MM.1S (cell line): Measurements from ENCODE around the gene RPP40.

Source experiments
- DNase-seq: peaks from one replicate; pipeline ENCODE4 v3.0.0-alpha.2; 2015
- H2AFZ ChIP-seq: fragments of 300-600 bp; sonication (generic); 2 replicates; pipeline ENCODE4 v1.6.0; 2016; ENCODE audit warnings: antibody characterized with exemption, low read length
- H3F3A ChIP-seq: fragments of 300-600 bp; sonication (generic); 2 replicates; pipeline ENCODE4 v1.6.1; 2016; ENCODE audit warnings: mild to moderate bottlenecking, antibody characterized with exemption, low read length, moderate library complexity, mixed read lengths; ENCODE audit not compliant: insufficient read depth
- H3K27ac ChIP-seq: fragments of 300-600 bp; sonication (generic); 2 replicates; pipeline ENCODE4 v1.5.1; 2016; ENCODE audit warnings: mild to moderate bottlenecking, low read length
- H3K27me3 ChIP-seq: fragments of 300-600 bp; sonication (generic); replicated peaks from 2 replicates; pipeline ENCODE4 v1.6.0; 2016; ENCODE audit warnings: low read length; ENCODE audit not compliant: insufficient read depth
- H3K36me3 ChIP-seq: fragments of 300-600 bp; sonication (generic); replicated peaks from 2 replicates; pipeline ENCODE4 v1.6.1; 2016; ENCODE audit warnings: mild to moderate bottlenecking, low read length, mixed read lengths; ENCODE audit not compliant: insufficient read depth
- H3K4me1 ChIP-seq: fragments of 300-600 bp; sonication (generic); 2 replicates; pipeline ENCODE4 v1.6.1; 2016; ENCODE audit warnings: low read length, mixed read lengths
- H3K4me2 ChIP-seq: fragments of 300-600 bp; sonication (generic); 2 replicates; pipeline ENCODE4 v1.6.0; 2016; ENCODE audit warnings: low read depth, low read length
- H3K4me3 ChIP-seq: fragments of 300-600 bp; sonication (generic); 2 replicates; pipeline ENCODE4 v1.5.1; 2016; ENCODE audit warnings: low read length, mixed read lengths
- H3K79me2 ChIP-seq: fragments of 300-600 bp; sonication (generic); 2 replicates; pipeline ENCODE4 v1.6.1; 2016; ENCODE audit warnings: mixed run types, low read length, mixed read lengths
- H3K9ac ChIP-seq: fragments of 300-600 bp; sonication (generic); 2 replicates; pipeline ENCODE4 v1.6.1; 2016; ENCODE audit warnings: low read length, mixed read lengths
- H3K9me2 ChIP-seq: fragments of 300-600 bp; sonication (generic); replicated peaks from 2 replicates; pipeline ENCODE4 v1.6.1; 2016; ENCODE audit warnings: mild to moderate bottlenecking, low read length, mixed read lengths; ENCODE audit not compliant: insufficient read depth
- H3K9me3 ChIP-seq: fragments of 300-600 bp; sonication (generic); replicated peaks from 2 replicates; pipeline ENCODE4 v1.6.1; 2016; ENCODE audit warnings: mild to moderate bottlenecking, low read length, mixed read lengths; ENCODE audit not compliant: insufficient read depth
- H4K20me1 ChIP-seq: fragments of 300-600 bp; sonication (generic); 2 replicates; pipeline ENCODE4 v1.6.1; 2016; ENCODE audit warnings: mild to moderate bottlenecking, low read length, moderate library complexity, mixed read lengths; ENCODE audit not compliant: insufficient read depth
- EZH2 ChIP-seq: fragments of 300-600 bp; sonication (generic); optimal IDR thresholded peaks from 2 replicates; pipeline ENCODE3; 2017; ENCODE audit warnings: low read depth, mild to moderate bottlenecking, antibody characterized with exemption, low read length, mixed read lengths
- EZH2phosphoT487 ChIP-seq: fragments of 300-600 bp; sonication (generic); IDR thresholded peaks from 2 replicates; pipeline ENCODE4 v1.6.1; 2018; ENCODE audit warnings: antibody characterized with exemption, low read length
- TF ChIP-seq, protein P1 (sequence below): fragments of 300-600 bp; sonication (generic); IDR thresholded peaks from 2 replicates; pipeline ENCODE4 v1.5.1; 2016; ENCODE audit warnings: antibody characterized with exemption, low read length, mixed read lengths

The RPP40 gene, protein sequence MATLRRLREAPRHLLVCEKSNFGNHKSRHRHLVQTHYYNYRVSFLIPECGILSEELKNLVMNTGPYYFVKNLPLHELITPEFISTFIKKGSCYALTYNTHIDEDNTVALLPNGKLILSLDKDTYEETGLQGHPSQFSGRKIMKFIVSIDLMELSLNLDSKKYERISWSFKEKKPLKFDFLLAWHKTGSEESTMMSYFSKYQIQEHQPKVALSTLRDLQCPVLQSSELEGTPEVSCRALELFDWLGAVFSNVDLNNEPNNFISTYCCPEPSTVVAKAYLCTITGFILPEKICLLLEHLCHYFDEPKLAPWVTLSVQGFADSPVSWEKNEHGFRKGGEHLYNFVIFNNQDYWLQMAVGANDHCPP

DNA sequence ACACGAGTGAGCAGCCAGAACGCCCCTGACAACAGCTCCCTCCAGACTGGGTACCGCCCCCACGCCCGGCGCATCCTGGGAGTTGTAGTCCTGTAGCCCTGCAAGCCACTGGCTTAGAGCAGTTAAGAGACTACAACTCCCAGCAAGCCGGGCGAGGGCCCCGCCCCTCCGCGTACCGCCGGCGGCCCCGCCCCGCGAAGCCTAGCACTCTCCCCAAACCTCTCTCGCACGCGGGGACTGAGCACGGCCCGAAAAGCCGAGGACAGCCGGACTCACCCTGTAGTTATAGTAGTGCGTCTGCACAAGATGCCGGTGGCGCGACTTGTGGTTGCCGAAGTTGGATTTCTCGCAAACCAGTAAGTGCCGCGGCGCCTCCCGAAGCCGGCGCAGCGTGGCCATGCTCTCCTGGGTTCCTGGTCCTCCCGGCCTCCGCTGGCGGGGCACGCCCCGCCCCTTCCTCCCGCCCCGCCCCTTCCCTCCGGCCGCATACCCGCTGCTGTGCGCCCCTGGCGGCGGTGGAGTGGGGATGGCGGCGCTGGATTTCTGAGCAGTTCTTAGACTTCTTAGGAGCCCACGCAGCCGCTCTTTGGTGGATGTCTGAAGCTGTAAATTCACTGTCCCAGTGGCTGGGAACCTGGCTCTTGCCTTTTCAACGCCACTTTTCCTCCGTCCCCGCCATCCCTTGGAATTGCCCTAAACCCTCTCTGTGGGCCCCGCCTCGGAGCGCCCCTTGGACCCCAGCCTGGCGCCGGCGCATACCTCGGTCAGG is at the start of gene RPP40:
RPP40 (minus strand) TSS at position 434 of the 769 bp plus-strand sequence; CDS start at position 399, 35 bp downstream.
- H3K79me2 ChIP-seq, result peaks cover 17% of the 10 kb centered on the region
- peak within 1 kb of the TSS; percentile 70 for H3K9ac ChIP-seq
- H3K4me3 ChIP-seq, result peak within 1 kb of the TSS; percentile 77
- H3K36me3 ChIP-seq, result peaks cover 8% of the 10 kb centered on the region; the same call in 1 of the 2 replicates
- peak; percentile 96 for DNase-seq
- TF ChIP-seq, protein P1, sequence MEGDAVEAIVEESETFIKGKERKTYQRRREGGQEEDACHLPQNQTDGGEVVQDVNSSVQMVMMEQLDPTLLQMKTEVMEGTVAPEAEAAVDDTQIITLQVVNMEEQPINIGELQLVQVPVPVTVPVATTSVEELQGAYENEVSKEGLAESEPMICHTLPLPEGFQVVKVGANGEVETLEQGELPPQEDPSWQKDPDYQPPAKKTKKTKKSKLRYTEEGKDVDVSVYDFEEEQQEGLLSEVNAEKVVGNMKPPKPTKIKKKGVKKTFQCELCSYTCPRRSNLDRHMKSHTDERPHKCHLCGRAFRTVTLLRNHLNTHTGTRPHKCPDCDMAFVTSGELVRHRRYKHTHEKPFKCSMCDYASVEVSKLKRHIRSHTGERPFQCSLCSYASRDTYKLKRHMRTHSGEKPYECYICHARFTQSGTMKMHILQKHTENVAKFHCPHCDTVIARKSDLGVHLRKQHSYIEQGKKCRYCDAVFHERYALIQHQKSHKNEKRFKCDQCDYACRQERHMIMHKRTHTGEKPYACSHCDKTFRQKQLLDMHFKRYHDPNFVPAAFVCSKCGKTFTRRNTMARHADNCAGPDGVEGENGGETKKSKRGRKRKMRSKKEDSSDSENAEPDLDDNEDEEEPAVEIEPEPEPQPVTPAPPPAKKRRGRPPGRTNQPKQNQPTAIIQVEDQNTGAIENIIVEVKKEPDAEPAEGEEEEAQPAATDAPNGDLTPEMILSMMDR, result peak; percentile 78
- no peak for TF ChIP-seq EZH2
- no peaks in the 10 kb centered on the region for H3F3A ChIP-seq
- H3K9me3 ChIP-seq, result no peaks in the 10 kb centered on the region
- no peaks in the 10 kb centered on the region for H3K9me2 ChIP-seq
- H3K27ac ChIP-seq, result peak within 1 kb of the TSS; percentile 47
- H3K4me1 ChIP-seq, result 0 out of 2 replicates have a peak, but pooled peaks cover 4% of the 10 kb centered on the region
- no peaks in the 10 kb centered on the region for H4K20me1 ChIP-seq
- H2AFZ ChIP-seq, result peak within 1 kb of the TSS; percentile 89
- H3K27me3 ChIP-seq, result no peaks in the 10 kb centered on the region
- H3K4me2 ChIP-seq, result peak within 1 kb of the TSS; percentile 93

DNA sequence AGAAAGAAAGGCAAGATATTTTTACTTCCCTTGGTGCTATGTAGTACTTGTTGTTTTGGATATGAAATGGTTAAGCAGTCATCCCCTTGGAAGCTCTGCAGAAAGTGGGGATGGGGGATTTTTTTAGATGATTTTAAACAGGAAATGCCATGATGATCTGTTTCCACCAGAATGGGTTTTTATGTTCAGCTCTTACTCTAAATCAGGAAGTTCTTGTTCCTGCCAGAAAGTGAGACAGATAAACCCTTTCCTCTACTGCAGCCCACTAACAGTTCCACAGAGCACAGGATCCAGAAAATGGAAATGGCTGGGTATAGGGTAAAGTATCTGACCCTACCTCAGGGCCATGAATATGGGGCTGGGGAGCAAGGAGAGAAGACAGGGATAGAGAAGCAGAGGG is 49.2 kb upstream of the RPP40 start:
- Histone ChIP-seq H3K36me3 (no peaks in the 10 kb centered on the region), H3F3A (peaks cover 19% of the 10 kb centered on the region), H4K20me1 (no peaks in the 10 kb centered on the region), H3K9me3 (no peaks in the 10 kb centered on the region), H3K79me2 (no peaks in the 10 kb centered on the region), H3K4me3 (peak overlapping the region; percentile 43), H2AFZ (0 out of 2 replicates have a peak overlapping the region, but pooled peaks have one; percentile 22), H3K27me3 (no peaks in the 10 kb centered on the region), H3K9ac (peak overlapping the region; percentile 39; the same call in 1 of the 2 replicates), H3K27ac (peak overlapping the region; percentile 91), H3K9me2 (no peaks in the 10 kb centered on the region), H3K4me2 (peak overlapping the region; percentile 66), H3K4me1 (peaks cover 42% of the 10 kb centered on the region)
- DNase-seq, result peak; percentile 21
- TF ChIP-seq EZH2phosphoT487 (no peak), EZH2 (no peak)
- TF ChIP-seq, protein P1, result no peak

DNA sequence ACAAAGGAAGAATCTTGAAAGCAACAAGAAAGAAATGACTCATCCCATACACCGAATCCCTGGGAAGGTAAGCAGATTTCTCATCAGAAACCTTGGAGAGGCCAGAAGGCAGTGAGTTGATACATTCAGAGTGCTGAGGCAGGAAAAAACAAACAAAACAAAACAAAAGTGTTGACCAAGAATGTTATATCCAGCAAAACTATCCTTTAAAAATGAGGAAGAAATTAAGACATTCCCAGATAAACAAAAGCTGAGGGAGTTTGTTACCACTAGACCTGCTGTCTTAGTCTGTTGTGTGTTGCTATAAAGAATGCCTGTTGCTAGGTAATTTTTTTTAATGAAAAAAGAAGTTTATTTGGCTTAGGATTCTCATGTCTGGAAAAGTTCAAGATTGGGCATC is 47.6 kb upstream of the RPP40 start:
- no peak overlapping the region for H3K4me3 ChIP-seq

More for the DNA sequence above, 47.6 kb upstream of the RPP40 start:
- Histone ChIP-seq H3K4me2 (no peak overlapping the region), H3K9ac (no peak overlapping the region), H3K9me3 (no peaks in the 10 kb centered on the region), H3K9me2 (no peaks in the 10 kb centered on the region), H3K27me3 (no peaks in the 10 kb centered on the region), H3K36me3 (no peaks in the 10 kb centered on the region), H3F3A (peaks cover 19% of the 10 kb centered on the region), H3K27ac (no peak overlapping the region), H3K79me2 (no peaks in the 10 kb centered on the region), H4K20me1 (no peaks in the 10 kb centered on the region), H2AFZ (no peak overlapping the region), H3K4me1 (peaks cover 40% of the 10 kb centered on the region)
- no peak for DNase-seq
- TF ChIP-seq, protein P1, result no peak
